H9 (cell line): ENCODE results near the gene JKAMP. TPM values are rescaled to one million over a fixed set of nuclear protein-coding genes. Genes with fewer than 3 reads are reported as not detected.

Source experiments
- DNase-seq: peaks from one replicate; pipeline ENCODE4 v3.0.0-alpha.2; 2017
- H2AFZ ChIP-seq: one replicate; pipeline ENCODE4 v1.6.1; 2013; ENCODE audit warnings: mild to moderate bottlenecking, low read length, control low read depth, moderate library complexity
- H2AK5ac ChIP-seq: 2 replicates; pipeline ENCODE4 v1.6.1; 2013; ENCODE audit warnings: low read length, control low read depth, mixed read lengths; ENCODE audit not compliant: insufficient read length
- H2BK120ac ChIP-seq: one replicate; pipeline ENCODE4 v1.6.1; 2013; ENCODE audit warnings: low read depth, mild to moderate bottlenecking, low read length, control low read depth, inconsistent platforms; ENCODE audit not compliant: poor library complexity, severe bottlenecking
- H2BK12ac ChIP-seq: 2 replicates; pipeline ENCODE4 v1.6.1; 2013; ENCODE audit warnings: low read length, control low read depth, mixed read lengths, low read depth; ENCODE audit not compliant: insufficient read length
- H2BK15ac ChIP-seq: 2 replicates; pipeline ENCODE4 v1.6.1; 2013; ENCODE audit warnings: low read depth, low read length, control low read depth
- H2BK20ac ChIP-seq: one replicate; pipeline ENCODE4 v1.6.1; 2013; ENCODE audit warnings: low read depth, mild to moderate bottlenecking, low read length, control low read depth, inconsistent platforms; ENCODE audit not compliant: poor library complexity, severe bottlenecking
- H2BK5ac ChIP-seq: 2 replicates; pipeline ENCODE4 v1.6.1; 2013; ENCODE audit warnings: low read length, control low read depth, mixed read lengths; ENCODE audit not compliant: insufficient read length
- H3K14ac ChIP-seq: 2 replicates; pipeline ENCODE4 v1.6.1; 2013; ENCODE audit warnings: low read length, control low read depth; ENCODE audit not compliant: insufficient read depth
- H3K18ac ChIP-seq: 2 replicates; pipeline ENCODE4 v1.6.1; 2013; ENCODE audit warnings: low read depth, mild to moderate bottlenecking, mixed read lengths, low read length, control low read depth; ENCODE audit not compliant: insufficient read length
- H3K23ac ChIP-seq: 2 replicates; pipeline ENCODE4 v1.6.1; 2013; ENCODE audit warnings: low read length, control low read depth, mixed read lengths, low read depth; ENCODE audit not compliant: insufficient read length
- H3K23me2 ChIP-seq: 2 replicates; pipeline ENCODE4 v1.6.1; 2013; ENCODE audit warnings: low read depth, mild to moderate bottlenecking, mixed read lengths, low read length, control low read depth; ENCODE audit not compliant: insufficient read length, poor library complexity, severe bottlenecking
- H3K27ac ChIP-seq: 2 replicates; pipeline ENCODE4 v1.5.1; 2013; ENCODE audit warnings: low read length, control low read depth, mixed read lengths, low read depth; ENCODE audit not compliant: insufficient read length
- H3K27me3 ChIP-seq: 2 replicates; pipeline ENCODE4 v1.6.1; 2013; ENCODE audit warnings: low read length, control low read depth, inconsistent platforms; ENCODE audit not compliant: insufficient read depth
- H3K4ac ChIP-seq: 2 replicates; pipeline ENCODE4 v1.6.1; 2013; ENCODE audit warnings: low read depth, mild to moderate bottlenecking, control low read depth, inconsistent platforms, low read length, moderate library complexity
- H3K4me1 ChIP-seq: 2 replicates; pipeline ENCODE4 v1.6.1; 2013; ENCODE audit warnings: low read length, control low read depth, inconsistent platforms; ENCODE audit not compliant: insufficient read depth
- H3K4me2 ChIP-seq: 2 replicates; pipeline ENCODE4 v1.6.1; 2013; ENCODE audit warnings: low read length, control low read depth, mixed read lengths; ENCODE audit not compliant: insufficient read length, insufficient read depth
- H3K56ac ChIP-seq: 2 replicates; pipeline ENCODE4 v1.6.1; 2013; ENCODE audit warnings: low read depth, mild to moderate bottlenecking, mixed read lengths, low read length, control low read depth; ENCODE audit not compliant: insufficient read length
- H3K79me1 ChIP-seq: 2 replicates; pipeline ENCODE4 v1.6.1; 2013; ENCODE audit warnings: low read depth, mild to moderate bottlenecking, moderate library complexity, low read length, control low read depth, inconsistent platforms; ENCODE audit not compliant: insufficient read depth, poor library complexity, severe bottlenecking
- H3K79me2 ChIP-seq: 2 replicates; pipeline ENCODE4 v1.6.1; 2013; ENCODE audit warnings: low read length, control low read depth, inconsistent platforms; ENCODE audit not compliant: insufficient read depth
- H3K9ac ChIP-seq: 2 replicates; pipeline ENCODE4 v1.6.1; 2013; ENCODE audit warnings: low read length, control low read depth, mixed read lengths; ENCODE audit not compliant: insufficient read length; ENCODE audit errors: extremely low read depth
- H3K9me3 ChIP-seq: one replicate; pipeline ENCODE4 v1.6.1; 2013; ENCODE audit warnings: low read depth, low read length, inconsistent platforms; ENCODE audit not compliant: control insufficient read depth
- H3T11ph ChIP-seq: one replicate; pipeline ENCODE4 v1.6.1; 2013; ENCODE audit warnings: mild to moderate bottlenecking, low read length, control low read depth, inconsistent platforms
- H4K20me1 ChIP-seq: one replicate; pipeline ENCODE4 v1.6.1; 2013; ENCODE audit not compliant: control insufficient read depth, insufficient read length, insufficient read depth
- H4K5ac ChIP-seq: 2 replicates; pipeline ENCODE4 v1.6.1; 2013; ENCODE audit warnings: low read depth, mild to moderate bottlenecking, mixed read lengths, low read length, control low read depth; ENCODE audit not compliant: insufficient read length
- H4K8ac ChIP-seq: replicated peaks from 2 replicates; pipeline ENCODE4 v1.6.1; 2013; ENCODE audit warnings: low read length, control low read depth, mixed read lengths, low read depth; ENCODE audit not compliant: insufficient read length
- H4K91ac ChIP-seq: 2 replicates; pipeline ENCODE4 v1.6.1; 2013; ENCODE audit warnings: low read depth, mild to moderate bottlenecking, moderate library complexity, mixed read lengths, low read length, control low read depth; ENCODE audit not compliant: insufficient read length
- H3K27ac Mint-ChIP-seq, 3 experiments: 2 replicates in 2 of 3; 3 replicates in 1 of 3; pipeline ENCODE4 v1.8.0; 2020 to 2021; ENCODE audit warnings: mixed read lengths in 3 of 3, mild to moderate bottlenecking in 1 of 3, moderate library complexity in 1 of 3
- H3K27me3 Mint-ChIP-seq: 2 replicates; pipeline ENCODE4 v1.8.0; 2021; ENCODE audit warnings: low read depth, mild to moderate bottlenecking, moderate library complexity, mixed read lengths
- H3K36me3 Mint-ChIP-seq, 3 experiments: 2 replicates in 2 of 3; 3 replicates in 1 of 3; pipeline ENCODE4 v1.8.0; 2020 to 2021; ENCODE audit warnings: low read depth in 3 of 3, mixed read lengths in 3 of 3; ENCODE audit not compliant: insufficient read depth in 1 of 3
- H3K4me1 Mint-ChIP-seq, 2 experiments: 2 replicates each; pipeline ENCODE4 v1.8.0; 2020; ENCODE audit warnings: mixed read lengths in 2 of 2
- H3K4me3 Mint-ChIP-seq, 2 experiments: 2 replicates in 1 of 2; 3 replicates in 1 of 2; pipeline ENCODE4 v1.8.0; 2020 to 2021; ENCODE audit warnings: mild to moderate bottlenecking in 2 of 2, mixed read lengths in 2 of 2, moderate library complexity in 1 of 2
- H3K9me3 Mint-ChIP-seq, 2 experiments: 2 replicates in 1 of 2; 3 replicates in 1 of 2; pipeline ENCODE4 v1.8.0; 2020; ENCODE audit warnings: mild to moderate bottlenecking in 2 of 2, mixed read lengths in 2 of 2, moderate library complexity in 1 of 2
- CTCF ChIP-seq: fragments of 200-600 bp; sonication (generic); conservative IDR thresholded peaks from 3 replicates; pipeline ENCODE4 v1.8.0; 2021; ENCODE audit warnings: antibody characterized with exemption, mild to moderate bottlenecking
- WGBS: extraction: QIAGEN DNeasy Blood & Tissue Kit; methylation state at CpG from one replicate; pipeline ENCODE4 v1.1.7; 2013; ENCODE audit warnings: missing lambda C conversion rate, low lambda C conversion rate, mixed read lengths; ENCODE audit not compliant: insufficient read length; ENCODE audit errors: extremely low coverage; 5-methylcytosine and 5-hydroxymethylcytosine counted together
- total RNA-seq: library from RNA; stranded (reverse); gene quantifications from 2 replicates; pipeline ENCODE4 v1.2.1, GENCODE V29; 2021

The JKAMP gene
- total RNA-seq, 1 experiment from 2014 or later: 33.8 TPM

DNA sequence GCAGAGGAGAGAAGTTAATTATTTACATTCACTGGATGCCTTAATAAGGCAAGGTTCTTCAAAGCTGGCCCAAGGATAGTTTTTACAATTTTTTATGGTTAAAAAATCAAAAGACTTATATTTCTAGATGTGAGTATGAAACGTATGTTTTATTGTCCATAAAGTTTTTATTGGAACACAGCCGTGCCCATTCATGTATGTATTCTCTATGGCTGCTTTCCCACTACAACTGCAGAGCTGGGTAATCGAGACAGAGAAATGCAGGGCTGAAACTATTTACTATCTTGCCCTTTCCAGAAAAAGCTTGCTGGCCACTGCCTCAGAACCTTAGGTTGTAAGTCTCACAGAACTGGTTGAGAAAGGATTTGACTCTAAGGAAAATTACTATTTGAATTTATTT lies 16.4 kb downstream of the JKAMP start:
- Histone ChIP-seq H4K91ac (no peak overlapping the region), H2AK5ac (no peak overlapping the region), H2BK120ac (no peak overlapping the region), H3K9ac (no peak overlapping the region), H2BK20ac (no peak overlapping the region), H3K9me3 (no peaks in the 10 kb centered on the region), H2BK15ac (no peak overlapping the region), H3K4me1 (no peaks in the 10 kb centered on the region), H3T11ph (no peak overlapping the region), H3K27me3 (no peaks in the 10 kb centered on the region), H3K79me1 (no peaks in the 10 kb centered on the region), H3K56ac (no peak overlapping the region), H3K4ac (no peak overlapping the region), H3K79me2 (no peaks in the 10 kb centered on the region), H3K23ac (no peak overlapping the region), H3K27ac (no peak overlapping the region), H3K18ac (no peak overlapping the region), H2BK12ac (no peak overlapping the region), H4K20me1 (no peaks in the 10 kb centered on the region), H3K14ac (no peak overlapping the region), H3K23me2 (no peaks in the 10 kb centered on the region), H3K4me2 (no peak overlapping the region), H4K5ac (no peak overlapping the region), H4K8ac (no peak overlapping the region), H2BK5ac (no peak overlapping the region), H2AFZ (no peak overlapping the region)
- no peak for DNase-seq
- Mint-ChIP-seq H3K27me3 (no peaks in the 10 kb centered on the region), H3K9me3 (no peaks in the 10 kb centered on the region), H3K36me3 (peaks cover 5 to 24% (median 13%) of the 10 kb centered on the region in 3 experiments; a peak in 5 of 7 replicates), H3K27ac (no peak overlapping the region), H3K4me3 (no peak overlapping the region), H3K4me1 (no peaks in the 10 kb centered on the region)
- no peak for TF ChIP-seq CTCF
- WGBS: no CpG with 5 or more reads among the region's 3 CpGs
